Measurements from ENCODE around the gene AKAP13.

AKAP13 gene

GRCh38 chr15:85692321-85692720, 311.9 kb downstream of the AKAP13 start:
- TF ChIP-seq CTCF (IDR thresholded peaks at IDR 0.05), result no peak

GRCh38 chr15:85692873-85693272, 312.5 kb downstream of the AKAP13 start:
- TF ChIP-seq CTCF (IDR thresholded peaks at IDR 0.05), result no peak

- TF ChIP-seq CTCF (IDR thresholded peaks at IDR 0.05), result no peak
Observed at GRCh38 chr15:85693277-85693676, 312.9 kb downstream of the AKAP13 start.

GRCh38 chr15:85694091-85694490, 313.7 kb downstream of the AKAP13 start:
- TF ChIP-seq CTCF (IDR thresholded peaks at IDR 0.05), result no peak

- no peak for TF ChIP-seq CTCF (IDR thresholded peaks at IDR 0.05)
Observed at GRCh38 chr15:85700767-85701166, 320.4 kb downstream of the AKAP13 start.

GRCh38 chr15:85702321-85703101, 322.1 kb downstream of the AKAP13 start:
- no peak for TF ChIP-seq CTCF (IDR thresholded peaks at IDR 0.05)

GRCh38 chr15:85704066-85704465, 323.7 kb downstream of the AKAP13 start:
- no peak for TF ChIP-seq CTCF (IDR thresholded peaks at IDR 0.05)
